Measurements from ENCODE around the gene MRPS10. TPM values are rescaled to one million over a fixed set of nuclear protein-coding genes. Genes with fewer than 3 reads are reported as not detected.

MRPS10 gene
- total RNA-seq, 1 donor from 2014 or later = 27.3 TPM

GRCh38 chr6:42260972-42261371 is 43.3 kb upstream of the MRPS10 start:
- H3K27ac Mint-ChIP-seq = no peak overlapping the region
- H3K4me3 Mint-ChIP-seq = no peak overlapping the region
- no peaks in the 10 kb centered on the region for H3K9me3 Mint-ChIP-seq
- no peaks in the 10 kb centered on the region for H3K27me3 Mint-ChIP-seq
- no peak for DNase-seq (ENCODE audit: extremely low spot score, unreplicated experiment)
- H3K36me3 Mint-ChIP-seq = peaks cover 13% of the 10 kb centered on the region
- peaks cover 14% of the 10 kb centered on the region for H3K4me1 Mint-ChIP-seq (ENCODE audit: unreplicated experiment)
- TF ChIP-seq, protein P1, sequence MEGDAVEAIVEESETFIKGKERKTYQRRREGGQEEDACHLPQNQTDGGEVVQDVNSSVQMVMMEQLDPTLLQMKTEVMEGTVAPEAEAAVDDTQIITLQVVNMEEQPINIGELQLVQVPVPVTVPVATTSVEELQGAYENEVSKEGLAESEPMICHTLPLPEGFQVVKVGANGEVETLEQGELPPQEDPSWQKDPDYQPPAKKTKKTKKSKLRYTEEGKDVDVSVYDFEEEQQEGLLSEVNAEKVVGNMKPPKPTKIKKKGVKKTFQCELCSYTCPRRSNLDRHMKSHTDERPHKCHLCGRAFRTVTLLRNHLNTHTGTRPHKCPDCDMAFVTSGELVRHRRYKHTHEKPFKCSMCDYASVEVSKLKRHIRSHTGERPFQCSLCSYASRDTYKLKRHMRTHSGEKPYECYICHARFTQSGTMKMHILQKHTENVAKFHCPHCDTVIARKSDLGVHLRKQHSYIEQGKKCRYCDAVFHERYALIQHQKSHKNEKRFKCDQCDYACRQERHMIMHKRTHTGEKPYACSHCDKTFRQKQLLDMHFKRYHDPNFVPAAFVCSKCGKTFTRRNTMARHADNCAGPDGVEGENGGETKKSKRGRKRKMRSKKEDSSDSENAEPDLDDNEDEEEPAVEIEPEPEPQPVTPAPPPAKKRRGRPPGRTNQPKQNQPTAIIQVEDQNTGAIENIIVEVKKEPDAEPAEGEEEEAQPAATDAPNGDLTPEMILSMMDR (conservative IDR thresholded peaks at IDR 0.05) = peak; percentile 73

DNA sequence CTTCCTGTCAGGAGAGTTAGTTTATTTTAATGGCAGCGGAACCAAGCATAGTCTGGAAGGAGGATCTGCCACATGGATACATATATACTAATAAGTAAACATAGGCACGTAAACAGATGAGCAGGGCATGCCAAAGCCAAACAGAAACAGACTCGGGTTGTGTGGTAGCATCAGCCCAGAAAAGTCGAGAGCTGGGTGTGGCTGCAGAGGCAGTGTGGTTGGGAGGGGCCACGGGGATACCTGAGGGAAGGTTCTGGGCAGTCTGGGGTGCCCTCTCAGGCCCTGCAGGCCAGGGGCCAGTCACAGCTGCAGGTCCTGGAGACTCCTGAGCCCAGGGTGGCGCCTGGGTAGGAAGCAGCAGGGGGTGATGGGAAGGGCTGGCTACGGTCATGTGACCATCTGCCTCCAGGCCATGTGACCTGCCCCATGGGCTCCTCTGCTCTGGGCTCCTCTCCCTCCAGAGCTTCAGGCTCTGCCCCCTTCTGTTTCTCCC is 42.8 kb upstream of the MRPS10 start:
- TF ChIP-seq, protein P1 (conservative IDR thresholded peaks at IDR 0.05) = no peak
- H3K9me3 Mint-ChIP-seq = no peaks in the 10 kb centered on the region
- H3K4me3 Mint-ChIP-seq = no peak overlapping the region
- DNase-seq (ENCODE audit: extremely low spot score, unreplicated experiment) = no peak
- H3K27me3 Mint-ChIP-seq = no peaks in the 10 kb centered on the region
- H3K36me3 Mint-ChIP-seq = peaks cover 13% of the 10 kb centered on the region
- H3K27ac Mint-ChIP-seq = no peak overlapping the region
- peaks cover 14% of the 10 kb centered on the region for H3K4me1 Mint-ChIP-seq (ENCODE audit: unreplicated experiment)

DNA sequence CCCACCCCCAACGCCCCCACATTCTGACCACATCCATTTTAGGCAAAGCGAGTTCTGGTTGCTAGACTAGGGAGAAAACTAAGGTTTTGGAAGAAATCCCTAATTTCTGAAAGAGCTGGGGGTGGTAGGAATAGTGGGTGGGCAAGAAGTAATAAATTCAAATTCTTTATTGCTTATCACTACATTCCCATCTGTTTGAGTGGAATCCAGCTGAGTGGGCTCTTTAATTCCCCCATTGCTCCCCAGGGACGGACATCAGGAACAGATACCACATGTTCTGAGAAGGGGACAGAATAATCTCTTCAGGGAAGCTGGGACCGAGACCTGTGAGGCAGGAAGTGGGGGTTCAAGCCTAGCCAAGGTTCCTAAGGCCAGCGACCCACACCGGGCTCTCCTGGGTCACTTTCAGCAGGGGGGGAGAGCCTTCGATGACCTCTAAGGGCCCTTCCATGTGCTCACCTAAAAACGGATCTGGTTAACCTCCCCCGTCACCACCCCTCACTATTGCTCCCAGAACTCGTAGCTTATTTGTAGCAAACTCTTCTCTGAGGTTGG is 42.3 kb upstream of the MRPS10 start:
- Mint-ChIP-seq H3K9me3 (no peaks in the 10 kb centered on the region), H3K36me3 (peaks cover 13% of the 10 kb centered on the region), H3K27ac (no peak overlapping the region), H3K27me3 (no peaks in the 10 kb centered on the region), H3K4me3 (no peak overlapping the region), H3K4me1 (ENCODE audit: unreplicated experiment) (peaks cover 14% of the 10 kb centered on the region)
- DNase-seq (ENCODE audit: extremely low spot score, unreplicated experiment) = no peak
- TF ChIP-seq, protein P1 (conservative IDR thresholded peaks at IDR 0.05) = no peak

DNA sequence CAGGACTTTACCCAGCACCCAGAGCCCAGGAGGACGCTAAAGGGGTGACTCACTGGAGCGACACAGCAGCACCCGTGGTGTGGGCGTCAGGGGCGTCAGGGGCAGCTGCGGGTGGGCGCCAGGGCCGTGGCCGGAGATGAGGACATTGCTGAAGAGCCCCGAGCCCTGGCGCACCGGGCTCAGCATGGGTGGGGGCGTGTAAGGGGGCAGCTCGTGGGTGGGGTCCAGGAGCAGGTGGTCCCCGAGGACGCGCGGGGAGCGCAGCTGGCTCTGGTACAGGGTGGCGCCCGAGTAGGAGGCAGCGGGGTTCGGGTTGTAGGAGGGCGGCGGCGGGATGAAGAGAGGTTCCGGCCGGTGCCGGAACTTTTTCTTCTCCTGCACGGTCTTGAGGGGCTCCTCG is 41.6 kb upstream of the MRPS10 start:
- Mint-ChIP-seq H3K9me3 (no peaks in the 10 kb centered on the region), H3K27ac (no peak overlapping the region), H3K27me3 (no peaks in the 10 kb centered on the region), H3K4me3 (no peak overlapping the region), H3K36me3 (peaks cover 13% of the 10 kb centered on the region), H3K4me1 (ENCODE audit: unreplicated experiment) (peaks cover 14% of the 10 kb centered on the region)
- TF ChIP-seq, protein P1 (conservative IDR thresholded peaks at IDR 0.05) = no peak
- DNase-seq (ENCODE audit: extremely low spot score, unreplicated experiment) = no peak

DNA sequence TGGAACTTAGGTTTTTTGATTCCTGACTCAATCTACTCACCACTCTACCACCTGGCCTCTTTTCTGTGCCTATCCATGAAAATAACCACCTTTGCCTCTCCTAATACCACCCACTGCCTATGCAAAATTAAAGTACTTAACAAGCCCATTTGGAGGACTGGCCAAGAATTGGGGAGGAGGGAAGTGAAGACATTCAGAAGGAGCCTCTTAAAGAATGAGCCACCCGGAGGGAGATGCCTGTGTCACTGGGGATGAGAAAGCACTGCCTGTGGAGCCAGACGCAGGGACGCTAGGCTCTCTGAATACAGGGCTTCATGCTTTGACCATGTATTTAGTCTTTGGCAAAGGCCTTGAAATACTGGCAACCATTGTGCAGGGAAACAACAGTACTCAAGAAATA is 40.0 kb upstream of the MRPS10 start:
- Mint-ChIP-seq H3K36me3 (peaks cover 27% of the 10 kb centered on the region), H3K27ac (no peak overlapping the region), H3K27me3 (no peaks in the 10 kb centered on the region), H3K4me1 (ENCODE audit: unreplicated experiment) (peaks cover 14% of the 10 kb centered on the region), H3K4me3 (no peak overlapping the region), H3K9me3 (no peaks in the 10 kb centered on the region)
- DNase-seq (ENCODE audit: extremely low spot score, unreplicated experiment) = no peak
- TF ChIP-seq, protein P1 (conservative IDR thresholded peaks at IDR 0.05) = no peak

Measured in type B pancreatic cell (in vitro differentiated cells).